HUDEP-2 (cell line): Measurements from ENCODE around the gene RASSF4.

ENCODE experiments used
- DNase-seq, 76 experiments: peaks; one replicate each; lab custom pipeline; 2025; ENCODE audit not compliant: unreplicated experiment in 76 of 76; lab: John Stamatoyannopoulos, UW

Gene RASSF4

DNA sequence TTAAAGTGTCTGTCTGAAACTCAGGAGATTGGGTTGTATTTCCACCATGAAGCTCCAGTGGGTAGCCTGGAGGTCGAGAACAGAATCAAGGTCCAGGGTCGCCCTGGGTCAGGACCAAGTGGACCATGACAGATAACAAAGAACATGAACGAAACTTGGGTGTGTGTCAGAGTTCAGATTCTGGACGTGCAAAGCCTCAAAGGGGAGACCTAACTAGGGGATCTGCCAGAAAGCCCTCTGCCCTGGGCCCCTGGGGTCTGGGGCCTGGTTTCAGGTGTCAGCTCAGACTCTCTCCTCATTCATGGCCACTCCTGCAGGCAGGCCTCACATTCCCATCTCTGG is 1.6 kb downstream of the RASSF4 start:
- DNase-seq = no peak

DNA sequence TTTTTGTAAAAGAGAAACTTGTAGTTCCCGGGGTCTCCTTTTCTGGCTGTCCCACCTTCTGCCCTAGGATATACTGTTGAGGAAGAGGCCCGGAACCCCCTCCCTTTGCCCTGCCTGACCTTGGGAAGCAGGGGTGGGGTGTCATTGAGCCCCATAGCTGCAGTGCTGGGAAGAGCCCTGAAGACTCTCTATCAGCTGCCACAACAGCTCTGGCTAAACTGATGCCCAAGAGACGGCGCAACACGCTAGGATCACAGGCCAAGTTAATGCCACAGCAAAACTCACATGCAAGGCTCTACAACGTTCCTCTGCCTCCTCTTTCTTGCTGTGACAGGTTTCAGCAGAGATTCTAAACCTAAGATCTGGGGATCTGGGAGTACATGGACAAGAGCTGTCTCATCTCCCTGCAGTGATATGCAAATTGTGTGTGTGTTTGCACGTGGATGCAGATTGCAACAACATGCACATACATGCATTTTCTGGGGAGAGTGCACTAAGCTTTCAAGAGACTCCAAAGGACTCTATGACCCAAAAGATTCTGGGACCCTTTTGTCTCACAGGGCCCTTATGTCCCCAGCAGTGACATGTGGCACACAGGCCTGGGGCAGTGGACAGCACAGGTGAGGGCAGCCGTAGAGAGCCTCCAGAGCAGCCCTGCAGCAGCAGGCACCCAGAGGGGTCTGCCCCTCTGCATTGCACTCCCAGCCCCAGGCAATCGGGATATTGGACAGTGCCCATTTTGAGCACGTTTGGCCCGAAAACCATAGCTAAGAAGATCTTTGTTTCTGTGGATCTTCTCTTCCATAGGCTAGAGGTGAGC is 2.5 kb downstream of the RASSF4 start:
- DNase-seq = no peak

DNA sequence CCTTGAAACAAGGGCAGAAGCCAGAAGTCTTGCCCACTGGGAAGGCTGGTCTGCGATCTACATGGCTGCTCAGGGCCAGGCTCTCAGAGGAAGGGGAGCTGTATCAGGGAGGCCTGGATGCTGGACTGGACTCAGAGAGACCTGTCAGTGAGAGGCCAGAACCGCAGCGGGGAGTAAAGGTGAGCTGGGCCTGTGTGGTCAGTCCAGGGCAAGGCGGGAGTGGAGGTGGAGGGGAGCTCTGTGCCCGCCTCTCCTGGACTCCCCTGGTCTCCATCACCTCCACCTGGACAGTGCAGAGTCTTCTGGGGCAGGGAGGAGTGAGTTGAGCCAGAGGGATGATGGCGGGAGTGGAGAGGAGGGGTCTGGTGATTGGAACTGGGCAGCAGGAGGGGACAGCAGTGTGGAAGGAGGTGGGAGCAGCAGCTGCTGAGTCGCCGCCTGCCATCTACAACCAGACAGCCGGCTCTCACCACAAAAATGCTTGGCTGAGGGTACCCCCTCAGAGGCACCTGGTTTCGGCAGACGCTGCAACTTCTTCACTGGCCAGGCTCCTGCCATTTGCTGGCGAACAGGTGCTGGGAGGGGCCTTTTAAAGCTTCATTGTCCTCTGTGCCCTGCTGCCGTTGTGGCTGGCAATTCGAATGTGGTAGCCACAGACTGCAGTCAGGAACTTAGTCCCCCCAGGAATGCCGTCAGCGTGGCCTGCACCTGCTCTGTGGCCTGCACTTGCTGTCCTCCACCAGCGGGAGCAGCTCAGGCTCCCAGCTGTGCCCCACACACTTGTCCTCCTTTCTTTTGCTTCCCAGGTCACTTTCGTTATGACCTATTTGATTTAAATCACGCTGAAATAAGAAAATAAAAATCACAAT is 3.5 kb downstream of the RASSF4 start:
- DNase-seq = no peak

DNA sequence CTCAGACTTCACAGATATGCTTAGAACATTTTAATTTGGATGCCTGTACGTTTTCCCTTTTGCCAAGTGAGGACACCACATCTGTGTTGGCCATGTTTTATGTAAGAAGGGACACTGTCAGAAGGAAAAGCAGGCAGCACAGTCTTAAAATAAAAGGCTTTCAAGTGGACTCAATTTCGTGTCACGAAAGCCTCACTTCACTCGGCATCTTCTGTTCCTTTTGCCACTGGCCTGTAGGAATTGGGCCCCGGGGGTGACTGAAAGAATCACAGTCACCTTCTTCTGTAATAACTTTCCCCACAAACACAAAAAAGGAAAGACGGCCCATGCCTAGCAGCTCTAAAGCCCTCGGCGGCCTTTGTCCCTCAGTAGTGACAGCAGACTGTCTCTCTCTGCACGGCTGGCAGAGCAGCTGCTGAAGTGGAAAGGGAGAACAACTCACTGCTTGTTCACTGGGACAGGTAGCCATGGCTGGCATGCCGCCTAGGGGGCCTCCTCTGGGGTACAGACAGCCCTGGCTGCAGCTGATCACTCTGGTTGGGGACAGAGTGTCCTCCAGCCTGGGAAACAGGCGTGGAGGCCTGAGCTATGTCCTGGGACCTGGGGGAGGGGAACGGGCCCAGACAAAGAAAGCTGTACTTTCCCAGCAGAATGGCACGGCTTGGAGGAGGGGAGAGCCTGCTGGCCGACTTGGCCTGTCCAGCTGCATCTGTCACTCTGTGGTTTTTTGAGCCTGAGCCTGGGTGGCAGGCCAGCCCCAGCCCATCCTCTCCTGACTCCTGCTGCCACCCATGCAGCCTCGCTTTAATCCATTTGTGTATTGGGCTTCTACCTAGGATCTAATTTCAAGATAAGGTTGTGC is 4.4 kb downstream of the RASSF4 start:
- DNase-seq = no peak

DNA sequence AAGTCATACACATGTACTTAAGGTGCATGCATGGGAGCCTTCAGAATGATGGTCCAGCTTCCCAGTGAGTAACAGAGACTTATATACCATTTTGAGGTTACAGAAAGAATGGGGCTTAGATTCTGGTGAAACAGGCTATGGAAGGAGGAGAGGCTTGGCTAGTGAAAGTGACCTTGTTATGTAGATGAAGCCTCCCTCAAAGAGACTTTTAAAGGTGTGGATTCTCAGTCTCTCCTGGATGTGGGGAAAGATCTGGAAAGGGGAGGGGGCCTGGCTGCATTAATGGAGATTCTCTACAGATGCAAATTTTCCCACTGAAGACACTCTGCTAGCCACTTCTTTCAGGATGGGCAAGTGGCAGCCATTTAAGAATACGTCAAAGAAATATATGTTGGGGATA is 5.5 kb downstream of the RASSF4 start:
- DNase-seq = no peak

DNA sequence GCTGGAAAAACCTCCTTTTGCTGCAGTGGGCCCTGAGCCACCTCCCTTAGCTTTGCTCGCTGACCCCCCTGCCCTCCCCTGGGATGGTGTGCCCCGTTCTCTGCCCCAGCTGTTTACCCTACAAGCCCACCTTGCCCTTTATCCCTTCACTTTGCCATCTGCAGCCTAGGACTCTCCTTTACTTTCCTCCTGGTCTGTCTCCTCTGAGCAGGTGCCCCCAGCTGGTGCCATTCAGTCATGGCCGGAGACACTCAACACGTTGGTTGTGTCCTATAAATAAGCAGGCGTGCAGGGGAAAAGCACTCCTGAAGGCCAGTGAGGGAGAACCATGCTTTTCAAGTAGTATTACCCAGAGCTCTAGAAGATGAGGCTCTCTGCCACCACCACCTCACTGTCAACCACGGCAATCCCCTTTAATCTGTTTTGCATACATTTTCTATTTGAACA is 6.1 kb downstream of the RASSF4 start:
- no peak for DNase-seq

DNA sequence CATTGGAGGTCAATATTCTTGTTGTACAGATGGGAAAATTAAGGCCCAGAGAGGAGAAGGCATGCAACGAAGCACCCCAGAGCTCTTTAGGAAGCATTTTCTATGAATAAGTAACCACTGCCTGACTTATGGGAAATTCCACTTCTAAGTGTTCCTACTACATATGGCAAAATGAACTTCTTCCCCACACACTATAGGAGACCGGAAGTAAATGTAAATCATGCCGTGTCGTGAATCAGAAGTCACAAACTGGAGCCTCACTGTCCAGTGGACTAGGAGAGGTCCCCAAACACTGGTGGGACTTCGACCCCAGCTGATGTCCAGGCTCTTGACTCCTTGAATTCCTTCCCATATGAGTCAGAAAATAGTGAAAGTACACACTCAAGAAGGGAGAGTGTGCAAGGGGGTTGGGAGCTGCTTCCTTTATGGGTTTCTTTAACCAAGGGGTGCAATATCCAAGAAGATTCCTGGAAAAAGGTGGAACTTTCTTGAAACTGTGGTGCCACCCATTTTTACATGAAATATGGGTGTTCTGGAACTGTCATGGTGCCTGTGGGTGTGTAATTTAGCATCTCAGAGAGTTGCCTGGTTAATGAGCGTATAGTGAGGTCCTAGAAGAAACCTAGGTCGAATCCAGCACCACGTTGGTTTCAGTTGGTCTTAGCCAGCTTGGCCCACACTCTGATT is 6.7 kb downstream of the RASSF4 start:
- no peak for DNase-seq

DNA sequence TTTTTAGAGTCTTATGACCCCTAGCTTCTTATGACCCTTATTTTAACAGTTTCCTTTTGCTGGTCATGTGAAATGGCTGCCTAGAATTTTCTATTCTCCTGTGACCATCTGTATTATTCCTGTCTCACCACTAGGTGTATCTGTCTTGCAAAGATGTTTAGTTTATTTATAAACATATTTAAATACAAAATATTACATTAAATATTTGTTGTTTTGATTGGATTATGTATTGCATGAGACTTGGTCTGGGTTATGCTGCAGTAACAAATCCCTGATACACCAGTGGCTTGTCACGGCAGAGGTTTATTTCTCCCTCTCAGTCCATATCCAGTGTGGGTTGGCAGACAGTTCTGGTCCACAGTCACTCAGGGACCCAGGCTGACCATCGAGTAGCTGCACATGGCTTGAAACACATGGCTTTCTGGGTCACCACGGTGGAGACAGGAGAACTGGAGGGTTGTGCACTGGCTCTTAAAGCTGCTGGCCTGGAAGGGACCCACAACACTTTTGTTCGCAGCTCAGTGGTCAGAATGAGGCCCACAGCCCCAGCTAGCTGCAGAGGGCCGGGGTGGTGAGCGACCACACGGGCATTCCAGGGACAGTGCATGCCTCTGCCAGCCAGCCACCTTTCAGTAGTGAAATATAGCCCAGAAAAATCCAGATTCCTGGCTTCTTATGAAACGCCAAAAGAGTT is 7.4 kb downstream of the RASSF4 start:
- no peak for DNase-seq

DNA sequence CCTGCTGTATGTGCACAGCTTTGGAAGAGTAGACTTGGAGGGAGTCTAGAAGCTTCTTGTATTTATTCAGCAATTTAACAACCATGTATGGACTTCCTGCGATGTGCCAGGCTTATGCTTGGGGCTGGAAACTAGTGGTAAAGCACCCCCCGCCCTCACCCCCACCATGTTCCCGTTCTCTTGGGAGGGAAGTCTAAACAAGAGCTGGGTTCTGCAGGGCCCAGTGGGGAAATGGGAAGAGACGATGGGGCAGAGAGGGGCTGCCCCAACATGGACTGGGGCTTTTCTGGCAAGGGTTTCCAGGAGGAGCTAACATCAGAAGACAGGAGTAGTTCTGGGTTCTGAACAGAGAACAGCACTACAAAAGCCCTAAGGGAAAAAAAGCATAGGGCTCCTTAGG is 8.0 kb downstream of the RASSF4 start:
- DNase-seq = no peak

DNA sequence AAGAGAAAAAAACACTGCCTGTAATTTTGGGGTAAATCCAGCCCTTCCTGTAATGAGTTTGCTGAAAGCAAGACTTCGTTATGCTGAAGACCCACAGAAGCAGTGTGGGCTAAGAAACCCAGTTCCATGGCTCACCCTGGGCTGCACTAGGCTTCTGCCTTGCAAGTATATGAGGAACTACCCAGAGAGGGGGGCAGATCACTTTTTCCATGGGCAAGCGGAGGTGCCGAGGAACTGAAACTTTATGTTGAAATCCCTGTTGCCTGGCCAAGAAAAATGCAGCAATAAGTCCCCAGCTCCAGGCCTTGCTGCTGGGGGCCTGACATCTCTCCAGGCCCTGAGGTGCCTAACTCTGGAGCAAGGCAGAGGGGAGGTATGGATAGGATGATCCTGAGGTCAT is 8.5 kb downstream of the RASSF4 start:
- DNase-seq = no peak

DNA sequence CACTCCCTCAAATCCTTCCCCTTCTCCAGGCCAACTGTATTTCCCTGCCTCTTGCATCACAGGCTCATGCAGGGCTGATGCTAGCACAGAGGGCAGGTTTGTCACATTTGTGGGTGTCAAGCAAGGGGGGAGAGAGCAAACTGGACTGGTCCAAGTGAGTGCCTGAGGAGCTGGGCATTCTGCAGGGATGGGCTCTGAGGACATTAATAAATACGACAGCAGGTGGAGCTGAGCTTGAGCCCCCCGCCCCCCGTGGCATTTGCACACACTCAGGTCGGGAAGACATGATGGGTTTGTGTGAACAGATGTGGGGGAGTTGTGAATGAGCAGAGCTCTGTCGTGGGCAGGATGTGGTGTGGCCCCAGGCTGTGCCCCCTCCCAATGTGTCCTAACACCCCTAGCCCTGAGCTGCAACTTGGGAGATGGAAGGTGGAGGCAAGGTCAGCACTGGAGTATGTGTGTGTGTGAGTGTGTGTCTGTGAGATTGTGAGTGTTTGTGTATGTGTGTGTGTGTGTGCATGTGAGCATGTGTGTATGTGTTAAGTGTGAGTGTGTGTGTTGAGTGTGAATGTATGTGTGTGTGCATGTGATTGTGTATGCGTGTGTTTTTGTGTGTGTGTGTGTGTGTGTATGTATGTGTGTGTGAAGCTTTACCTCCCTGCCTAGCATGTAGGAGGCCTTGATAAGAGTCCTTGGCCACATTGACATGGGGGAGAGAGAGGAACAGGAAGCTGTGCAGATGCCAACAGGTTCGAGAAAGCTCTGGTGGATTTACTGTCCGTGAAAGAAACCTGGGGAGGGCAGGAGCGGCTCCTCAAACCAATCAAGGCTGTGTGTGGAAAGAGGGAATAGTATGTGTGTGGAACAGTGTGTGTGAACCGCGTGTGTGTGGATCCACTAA is 9.1 kb downstream of the RASSF4 start:
- DNase-seq = no peak

DNA sequence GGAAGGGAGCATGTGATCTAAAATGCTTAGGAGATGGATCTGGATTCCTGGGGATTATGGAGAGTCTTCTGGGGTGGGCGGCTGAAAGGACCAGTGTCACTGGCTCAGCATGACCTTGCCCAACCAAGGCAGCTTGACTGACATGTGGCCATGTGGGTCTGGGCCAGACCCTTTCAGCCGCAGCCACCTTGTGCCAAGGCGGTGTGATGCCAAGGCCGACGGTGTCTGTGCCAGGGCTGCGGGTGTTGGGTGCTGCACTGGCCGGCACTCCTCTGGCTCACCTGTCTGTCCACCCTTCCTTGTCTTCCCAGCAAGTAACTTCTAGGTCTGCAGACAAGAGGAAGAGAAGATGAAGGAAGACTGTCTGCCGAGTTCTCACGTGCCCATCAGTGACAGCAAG is 10.3 kb downstream of the RASSF4 start:
- DNase-seq = no peak

DNA sequence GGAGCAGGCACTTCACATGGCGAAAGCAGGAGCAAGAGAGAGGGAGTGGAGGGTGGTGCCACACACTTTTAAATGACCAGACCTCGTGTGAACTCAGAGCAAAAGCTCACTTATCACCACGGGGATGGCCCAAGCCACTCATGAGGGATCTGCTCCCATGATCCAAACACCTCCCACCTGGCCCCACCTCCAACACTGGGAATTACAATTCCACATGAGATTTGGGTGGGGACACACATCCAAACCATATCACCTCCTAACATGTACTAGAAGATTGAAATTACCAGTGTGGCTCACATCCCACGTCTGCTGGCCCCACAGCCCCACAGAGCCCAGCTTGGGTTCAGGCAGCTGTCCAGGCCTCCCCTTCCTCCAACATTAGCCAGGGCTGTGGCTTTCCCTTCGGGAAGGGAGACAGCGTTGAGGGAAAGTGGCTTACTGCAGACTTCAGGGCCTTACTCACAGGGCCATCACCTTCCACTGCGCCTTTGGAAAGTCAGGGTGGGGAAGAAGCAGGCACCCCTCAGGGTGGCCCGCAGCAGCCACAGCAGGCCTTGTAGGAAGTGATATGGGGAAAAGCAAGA is 11.3 kb downstream of the RASSF4 start:
- DNase-seq = no peak

DNA sequence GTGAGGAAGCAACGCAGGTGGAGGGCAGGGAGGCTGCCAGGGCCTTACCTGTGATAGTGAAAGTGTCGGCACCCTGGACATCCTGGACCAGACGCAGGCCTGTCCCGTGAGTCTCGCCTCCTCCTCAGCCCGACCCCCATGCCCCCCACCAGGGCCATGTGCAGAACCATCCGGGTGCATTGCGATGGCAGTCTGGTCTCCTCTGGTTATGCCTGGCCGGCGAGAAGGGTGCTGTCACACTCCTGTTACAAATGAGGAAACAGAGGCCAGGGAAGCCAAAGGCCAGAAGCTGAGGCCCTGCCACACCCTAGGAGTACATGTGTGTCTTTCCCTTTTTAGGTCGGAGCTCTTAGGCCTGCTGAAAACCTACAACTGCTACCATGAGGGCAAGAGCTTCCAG is 11.8 kb downstream of the RASSF4 start:
- DNase-seq = no peak

DNA sequence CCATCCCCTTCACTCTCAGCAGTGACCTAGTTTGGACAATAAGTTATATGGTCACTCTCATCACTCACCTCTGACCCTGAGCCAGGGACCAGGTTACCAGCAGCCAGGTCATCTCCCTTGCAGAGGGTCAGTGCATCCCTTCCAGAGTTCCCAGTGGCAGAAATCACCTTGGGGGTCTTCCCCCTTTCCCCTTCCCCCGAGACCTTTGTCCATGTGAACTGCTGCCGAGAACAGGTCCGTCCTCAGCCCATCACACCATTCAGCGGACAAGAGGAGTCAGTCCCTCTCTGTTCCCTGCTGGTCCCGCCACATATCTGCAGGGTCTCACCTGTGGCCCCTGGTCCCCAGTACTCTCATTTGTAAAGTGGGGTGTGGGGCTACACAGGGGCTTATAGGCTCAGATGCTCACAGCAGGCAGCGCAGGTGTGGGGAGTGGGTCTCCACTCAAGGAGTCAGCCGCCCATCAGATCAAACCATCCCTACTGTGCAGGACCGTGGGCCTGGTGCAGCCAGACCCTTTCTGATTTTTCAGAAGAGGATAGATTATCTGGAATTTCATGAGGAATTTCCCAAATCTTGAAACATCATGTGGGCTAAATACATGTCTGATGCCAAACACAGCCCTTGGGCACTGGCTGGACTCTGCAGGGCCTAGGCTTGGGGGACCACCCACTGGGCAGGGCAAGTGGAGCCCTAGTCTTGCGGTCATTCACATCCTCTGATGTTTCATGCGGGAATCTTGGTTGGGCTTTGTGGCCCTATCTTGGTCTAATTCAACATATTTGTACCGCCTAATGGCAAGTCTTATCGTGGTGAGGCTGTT is 12.5 kb downstream of the RASSF4 start:
- DNase-seq = no peak

DNA sequence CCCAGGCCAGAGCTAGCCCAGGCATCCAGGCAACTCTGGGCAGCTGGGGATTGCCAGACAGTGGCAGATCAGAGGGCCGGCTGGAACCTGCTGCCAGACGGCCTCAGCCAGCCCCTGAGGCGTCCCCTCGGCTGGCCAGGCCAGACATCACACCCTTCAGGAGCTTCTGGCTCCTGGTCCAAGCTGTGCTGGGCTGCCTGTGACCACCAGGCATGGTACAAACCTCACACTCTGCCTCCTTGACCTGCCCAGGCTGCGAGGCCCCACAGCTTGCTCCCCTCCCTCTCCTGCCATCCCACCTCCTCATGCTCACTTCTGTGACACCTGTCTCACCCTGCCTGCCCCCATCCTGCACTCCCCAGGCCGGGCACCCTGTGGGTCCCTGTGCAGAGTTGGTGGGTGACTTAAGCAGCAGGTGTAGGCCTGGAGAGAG is 13.3 kb downstream of the RASSF4 start:
- no peak for DNase-seq

DNA sequence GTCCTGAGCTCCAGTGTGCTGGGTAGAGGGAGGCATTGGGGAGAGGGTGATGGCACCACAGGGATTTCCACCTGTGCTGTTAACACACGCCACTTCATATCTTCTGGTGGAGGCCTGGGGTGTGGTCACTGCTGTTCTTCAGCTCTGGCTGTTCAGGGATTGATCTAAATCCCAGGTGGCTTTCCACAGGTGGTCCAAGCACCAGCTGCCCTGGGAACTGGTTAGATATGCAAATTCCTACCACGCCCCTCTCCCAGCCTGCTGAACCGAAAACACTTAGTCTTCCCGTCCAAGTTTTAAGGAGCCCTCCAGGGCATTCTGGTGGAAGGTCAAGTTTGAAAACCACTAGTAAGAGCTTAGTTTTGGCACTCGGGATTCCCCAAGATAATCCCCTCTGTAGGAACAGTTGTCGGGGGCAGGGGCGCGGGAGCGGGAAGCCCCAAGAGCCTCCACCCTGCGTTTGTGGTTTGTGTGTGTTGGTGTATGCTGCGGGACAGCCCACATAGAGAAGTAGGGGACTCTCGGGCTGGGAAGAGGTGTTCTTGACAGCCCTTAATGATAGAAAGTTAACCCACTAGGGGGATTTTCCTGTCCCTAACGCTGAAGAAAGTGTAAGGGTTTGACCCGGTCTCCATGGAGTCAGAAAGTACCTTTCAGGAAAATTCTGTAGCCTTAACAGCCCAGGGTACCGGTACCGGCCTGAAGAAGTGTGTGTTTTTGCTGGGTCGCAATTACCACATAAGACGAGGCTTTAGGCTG is 13.9 kb downstream of the RASSF4 start:
- DNase-seq = no peak
